ENCODE data around the gene EPB41L3.
A peak's percentile ranks its signal among the peaks of the same experiment; 100 is the strongest.

EPB41L3 gene

GRCh38 chr18:5478261-5478660, 65.5 kb downstream of the EPB41L3 start (continued):
- TF ChIP-seq KLF10 (tag by site-specific recombination; IDR thresholded peaks at IDR 0.05) (no peak), ZNF155 (tag by site-specific recombination; IDR thresholded peaks at IDR 0.05) (no peak), PRDM6 (tag by site-specific recombination; IDR thresholded peaks at IDR 0.05) (0 out of 2 replicates have a peak, but pooled peaks have one; percentile 28), ZNF211 (tag by site-specific recombination; IDR thresholded peaks at IDR 0.05; ENCODE audit: low read depth) (no peak), ZXDB (tag by site-specific recombination; IDR thresholded peaks at IDR 0.05) (no peak), ZNF626 (tag by site-specific recombination; IDR thresholded peaks at IDR 0.05) (no peak), CTCF (tag by site-specific recombination; IDR thresholded peaks at IDR 0.05) (no peak), ZBTB48 (tag by site-specific recombination; IDR thresholded peaks at IDR 0.05) (no peak), ZNF501 (tag by site-specific recombination; IDR thresholded peaks at IDR 0.05) (no peak), SCRT2 (tag by site-specific recombination; IDR thresholded peaks at IDR 0.05) (peak; percentile 78), ZSCAN4 (tag by site-specific recombination; IDR thresholded peaks at IDR 0.05) (no peak), ZNF843 (tag by site-specific recombination; IDR thresholded peaks at IDR 0.05) (no peak), ZNF747 (tag by site-specific recombination; IDR thresholded peaks at IDR 0.05) (no peak), ZNF488 (tag by site-specific recombination; IDR thresholded peaks at IDR 0.05) (no peak), SCRT1 (tag by site-specific recombination; IDR thresholded peaks at IDR 0.05; ENCODE audit: borderline replicate concordance) (peak; percentile 72; the same call in 1 of the 2 replicates), BCL11A (tag by site-specific recombination; IDR thresholded peaks at IDR 0.05; ENCODE audit: low read depth) (no peak), ZNF544 (tag by site-specific recombination; IDR thresholded peaks at IDR 0.05) (no peak), ZNF596 (tag by site-specific recombination; IDR thresholded peaks at IDR 0.05) (no peak), TCF7L2 (IDR thresholded peaks at IDR 0.05; ENCODE audit: borderline replicate concordance, low read depth, low read length) (no peak), ZNF324 (tag by site-specific recombination; IDR thresholded peaks at IDR 0.05) (no peak), GFI1B (tag by site-specific recombination; IDR thresholded peaks at IDR 0.05) (no peak), ZNF48 (tag by site-specific recombination; IDR thresholded peaks at IDR 0.05) (no peak)

GRCh38 chr18:5476961-5477800, 66.6 kb downstream of the EPB41L3 start:
- ChIA-PET POLR2A (no interaction called here), CTCF (interaction anchor here (0.9 kb wide), 1 partner anchor 34 kb away, joined by 4 read pairs; no protein-coding TSS in a partner anchor)

More at GRCh38 chr18:5476961-5477800, 66.6 kb downstream of the EPB41L3 start:
- TF ChIP-seq ZNF621 (tag by site-specific recombination; IDR thresholded peaks at IDR 0.05): no peak
- TF ChIP-seq ZNF548 (tag by site-specific recombination; IDR thresholded peaks at IDR 0.05): no peak
- no peak for TF ChIP-seq ZNF341 (tag by site-specific recombination; IDR thresholded peaks at IDR 0.05; ENCODE audit: low read depth)
- no peak for TF ChIP-seq ZNF2 (tag by site-specific recombination; IDR thresholded peaks at IDR 0.05)
- no peak for TF ChIP-seq ZNF214 (tag by site-specific recombination; IDR thresholded peaks at IDR 0.05; ENCODE audit: borderline replicate concordance)
- no peak for TF ChIP-seq ZNF24 (tag by site-specific recombination; IDR thresholded peaks at IDR 0.05)
- no peak for TF ChIP-seq ZNF10 (tag by site-specific recombination; IDR thresholded peaks at IDR 0.05)
- TF ChIP-seq OSR2 (tag by site-specific recombination; IDR thresholded peaks at IDR 0.05): no peak
- TF ChIP-seq ZNF777 (tag by site-specific recombination; IDR thresholded peaks at IDR 0.05; ENCODE audit: borderline replicate concordance): no peak
- Histone ChIP-seq H3K27ac (ENCODE audit: extremely low read depth, low read depth, low read length) (no peak overlapping the region), H3K36me3 (ENCODE audit: control insufficient read depth in 2 of 2, insufficient read depth in 1 of 2, low read length in 2 of 2) (peaks cover 4 to 16% of the 10 kb centered on the region in 2 experiments; a peak in 1 of 3 replicates), H3K9me3 (ENCODE audit: control insufficient read depth, insufficient read depth, low read depth, low read length) (no peaks in the 10 kb centered on the region), H3K4me1 (ENCODE audit: control insufficient read depth, insufficient read depth, low read length) (peaks cover 33% of the 10 kb centered on the region), H3K4me3 (ENCODE audit: low read depth, low read length) (no peak overlapping the region)
